ENCODE data around the gene COMMD4.

The COMMD4 gene

DNA sequence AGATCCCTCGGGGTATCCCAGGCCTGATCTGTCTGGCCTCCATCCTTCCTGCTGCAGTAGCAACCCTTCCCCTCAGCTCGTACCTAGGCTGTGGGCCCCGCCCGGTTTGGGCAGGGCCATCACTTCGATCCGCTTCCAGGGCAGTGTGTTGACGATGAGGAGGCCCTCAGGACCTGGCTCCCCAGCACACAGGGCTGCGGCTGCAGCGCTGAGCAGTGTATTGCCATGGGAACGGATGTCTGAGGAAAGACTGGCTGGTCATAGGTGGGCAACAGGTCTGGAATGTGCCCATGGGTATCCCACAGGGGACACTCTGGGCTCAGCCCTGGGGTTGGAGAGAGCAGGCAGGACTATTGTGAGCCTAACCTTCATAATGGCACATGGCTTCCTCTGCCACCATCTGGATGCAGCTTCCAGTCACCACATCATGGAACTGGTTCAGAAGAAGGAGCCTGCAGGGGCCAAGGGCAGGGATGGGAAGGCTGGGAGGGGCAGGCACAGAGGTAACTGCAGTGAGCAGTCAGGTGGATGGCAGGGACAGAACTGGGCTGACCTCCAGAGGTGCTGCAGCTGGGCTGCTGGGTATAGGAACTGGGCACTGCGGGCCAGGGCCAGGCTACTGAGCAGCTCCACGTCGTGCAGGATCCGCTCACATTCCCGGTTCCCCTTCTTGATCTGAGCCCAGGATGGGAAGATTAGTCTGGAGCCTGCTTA, 23.8 kb downstream of the COMMD4 start:
- DNase-seq (ENCODE audit: low read depth), result no peak
- TF ChIP-seq, protein P1, sequence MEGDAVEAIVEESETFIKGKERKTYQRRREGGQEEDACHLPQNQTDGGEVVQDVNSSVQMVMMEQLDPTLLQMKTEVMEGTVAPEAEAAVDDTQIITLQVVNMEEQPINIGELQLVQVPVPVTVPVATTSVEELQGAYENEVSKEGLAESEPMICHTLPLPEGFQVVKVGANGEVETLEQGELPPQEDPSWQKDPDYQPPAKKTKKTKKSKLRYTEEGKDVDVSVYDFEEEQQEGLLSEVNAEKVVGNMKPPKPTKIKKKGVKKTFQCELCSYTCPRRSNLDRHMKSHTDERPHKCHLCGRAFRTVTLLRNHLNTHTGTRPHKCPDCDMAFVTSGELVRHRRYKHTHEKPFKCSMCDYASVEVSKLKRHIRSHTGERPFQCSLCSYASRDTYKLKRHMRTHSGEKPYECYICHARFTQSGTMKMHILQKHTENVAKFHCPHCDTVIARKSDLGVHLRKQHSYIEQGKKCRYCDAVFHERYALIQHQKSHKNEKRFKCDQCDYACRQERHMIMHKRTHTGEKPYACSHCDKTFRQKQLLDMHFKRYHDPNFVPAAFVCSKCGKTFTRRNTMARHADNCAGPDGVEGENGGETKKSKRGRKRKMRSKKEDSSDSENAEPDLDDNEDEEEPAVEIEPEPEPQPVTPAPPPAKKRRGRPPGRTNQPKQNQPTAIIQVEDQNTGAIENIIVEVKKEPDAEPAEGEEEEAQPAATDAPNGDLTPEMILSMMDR (IDR thresholded peaks at IDR 0.05; ENCODE audit: low read depth, low read length, missing control alignments), result no peak

GRCh38 chr15:75360391-75360790, 24.5 kb downstream of the COMMD4 start:
- H3K4me3 ChIP-seq (ENCODE audit: low read depth, low read length), result no peak overlapping the region
- DNase-seq (ENCODE audit: low read depth), result no peak
- TF ChIP-seq, protein P1 (IDR thresholded peaks at IDR 0.05; ENCODE audit: low read depth, low read length, missing control alignments), result no peak

More for the DNA sequence above, 23.8 kb downstream of the COMMD4 start:
- H3K4me3 ChIP-seq (ENCODE audit: low read depth, low read length), result no peak overlapping the region

DNA sequence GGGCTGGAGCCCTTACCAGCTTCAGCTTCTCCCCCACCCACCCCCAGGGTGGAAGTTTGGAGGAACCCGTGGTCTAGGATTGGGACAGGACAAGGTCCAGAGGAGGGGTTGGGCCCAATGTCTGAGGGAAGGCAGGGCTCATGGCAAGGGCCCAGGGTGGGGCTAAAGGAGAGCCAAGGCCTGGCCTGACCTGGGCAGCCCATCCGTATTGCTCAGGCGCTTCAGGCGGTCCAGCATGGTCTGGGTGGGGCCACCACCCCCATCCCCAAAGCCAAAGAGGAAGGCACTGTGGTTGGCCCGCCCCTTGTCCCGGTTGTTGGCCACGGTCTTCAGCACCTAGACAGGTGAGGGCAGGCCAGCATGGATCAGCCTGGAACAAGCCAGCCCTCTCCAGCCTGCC, 25.0 kb downstream of the COMMD4 start:
- TF ChIP-seq, protein P1 (IDR thresholded peaks at IDR 0.05; ENCODE audit: low read depth, low read length, missing control alignments), result no peak
- no peak overlapping the region for H3K4me3 ChIP-seq (ENCODE audit: low read depth, low read length)
- no peak for DNase-seq (ENCODE audit: low read depth)

DNA sequence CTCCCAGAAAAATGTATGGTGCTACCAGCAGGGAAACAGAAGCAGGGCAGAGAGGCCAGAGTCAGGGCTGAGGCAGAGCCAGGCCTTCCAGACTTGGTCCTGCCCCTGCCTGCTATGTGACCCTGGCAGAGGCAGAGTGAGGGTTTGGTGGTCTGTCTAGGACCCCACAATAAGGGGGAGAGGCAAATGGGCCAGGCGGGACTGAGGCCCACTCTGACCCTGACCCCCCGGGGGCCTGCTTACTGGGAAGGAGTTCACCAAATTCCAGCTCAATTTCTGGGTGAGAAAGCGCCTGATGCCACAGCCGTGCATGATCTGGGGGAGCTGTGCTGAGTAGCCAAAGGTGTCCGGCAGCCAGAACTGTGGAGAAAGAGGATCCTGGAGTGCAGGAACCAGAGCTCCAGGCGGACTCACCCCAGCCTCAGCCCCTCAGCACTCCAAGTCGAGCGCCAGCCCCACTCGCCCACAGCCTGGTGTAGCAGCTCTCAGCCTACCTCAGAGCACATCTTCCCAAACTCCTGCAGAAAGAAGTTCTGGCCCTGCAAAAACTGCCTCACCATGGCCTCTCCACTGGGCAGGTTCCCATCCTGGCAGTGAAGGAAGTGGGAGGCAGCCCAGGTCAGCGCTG, 25.6 kb downstream of the COMMD4 start:
- TF ChIP-seq, protein P1 (IDR thresholded peaks at IDR 0.05; ENCODE audit: low read depth, low read length, missing control alignments), result no peak
- no peak for DNase-seq (ENCODE audit: low read depth)
- H3K4me3 ChIP-seq (ENCODE audit: low read depth, low read length), result no peak overlapping the region

DNA sequence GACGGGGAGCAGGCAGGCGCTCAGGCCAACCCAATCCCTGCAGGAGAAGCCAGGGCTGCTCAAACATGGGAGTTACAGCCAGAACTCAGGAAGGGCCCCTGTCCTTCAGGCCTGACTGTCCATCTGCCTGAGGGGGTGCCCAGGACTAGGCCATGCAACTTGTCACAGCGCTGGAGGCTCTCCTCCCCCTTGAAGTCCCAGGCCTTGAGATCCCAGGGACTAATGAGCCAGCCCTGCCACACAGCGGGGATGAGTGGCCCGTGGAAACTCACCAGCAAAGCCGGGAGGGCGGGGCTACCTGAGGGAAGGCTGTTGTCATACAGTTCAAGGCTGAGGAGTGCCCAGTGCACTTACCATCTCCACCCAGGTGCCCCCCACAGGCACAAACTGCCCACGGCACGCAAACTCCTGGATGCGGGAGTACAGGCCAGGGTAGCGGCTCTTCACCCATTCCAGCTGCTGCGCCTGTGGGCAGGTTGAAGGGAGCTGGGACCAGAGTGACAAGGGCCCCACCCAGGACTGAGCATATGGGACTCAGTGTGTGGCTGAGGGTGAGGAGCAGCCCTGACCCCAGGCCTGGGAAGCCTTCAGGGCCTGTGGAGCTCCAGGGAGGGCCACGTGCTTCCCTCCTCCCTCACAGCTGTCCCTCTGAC, 26.3 kb downstream of the COMMD4 start:
- DNase-seq (ENCODE audit: low read depth), result no peak
- no peak overlapping the region for H3K4me3 ChIP-seq (ENCODE audit: low read depth, low read length)
- TF ChIP-seq, protein P1 (IDR thresholded peaks at IDR 0.05; ENCODE audit: low read depth, low read length, missing control alignments), result no peak

DNA sequence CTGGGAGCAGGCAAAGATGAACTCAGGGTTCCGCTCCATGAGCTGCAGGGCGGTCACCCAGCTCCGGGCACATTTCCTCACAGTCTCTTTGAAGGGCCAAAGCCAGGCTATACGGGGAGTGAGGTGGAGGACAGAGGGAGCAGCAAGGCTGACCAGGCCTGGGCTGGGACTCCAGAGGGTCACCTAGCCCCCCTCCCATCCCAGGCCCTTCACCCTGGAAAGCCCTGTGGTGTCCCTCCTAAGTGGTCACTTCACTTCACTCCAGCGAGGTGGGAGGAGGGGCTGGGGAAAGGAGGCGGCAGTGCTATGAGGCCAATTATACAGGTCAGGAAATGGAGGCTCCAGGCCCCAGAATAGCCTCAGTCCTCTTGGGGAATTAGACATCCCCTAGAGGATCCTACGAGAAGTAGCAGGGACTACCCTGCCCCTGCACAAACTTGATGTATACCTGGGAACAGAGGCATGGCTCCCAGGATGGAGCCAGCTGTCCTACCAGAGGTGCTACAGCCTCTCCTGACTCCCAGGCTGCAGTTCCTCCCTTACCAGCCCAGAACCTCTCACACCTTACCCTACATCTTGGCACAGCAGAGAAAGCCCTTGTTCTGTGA, 26.9 kb downstream of the COMMD4 start:
- TF ChIP-seq, protein P1 (IDR thresholded peaks at IDR 0.05; ENCODE audit: low read depth, low read length, missing control alignments), result peak; percentile 15
- H3K4me3 ChIP-seq (ENCODE audit: low read depth, low read length), result no peak overlapping the region
- no peak for DNase-seq (ENCODE audit: low read depth)
